DND-41 (cell line): Measurements from ENCODE around the gene ZBTB8B.

Experiments
- ATAC-seq: fragments of 200-7000 bp; cut with Tn5 transposase; 3 replicates; pipeline ENCODE4 v1.9.1; 2021; ENCODE audit warnings: low read depth; ENCODE audit not compliant: insufficient read depth
- DNase-seq: peaks from one replicate; pipeline ENCODE4 v3.0.0-alpha.2; 2020
- H2AFZ ChIP-seq: 2 replicates; pipeline ENCODE4 v1.6.0; 2012; ENCODE audit warnings: low read depth, low read length
- H3K27ac ChIP-seq: 2 replicates; pipeline ENCODE4 v1.5.1; 2012; ENCODE audit warnings: low read length, inconsistent platforms
- H3K27me3 ChIP-seq: fragments of 200-600 bp; sonication (generic); 2 replicates; pipeline ENCODE4 v1.6.0; 2012; ENCODE audit warnings: low read length, mild to moderate bottlenecking, inconsistent platforms; ENCODE audit not compliant: insufficient read depth, poor library complexity
- H3K36me3 ChIP-seq: 2 replicates; pipeline ENCODE4 v1.5.1; 2012; ENCODE audit warnings: low read length, inconsistent platforms; ENCODE audit not compliant: insufficient read depth
- H3K4me1 ChIP-seq: 2 replicates; pipeline ENCODE4 v1.5.1; 2012; ENCODE audit warnings: mild to moderate bottlenecking, low read length; ENCODE audit not compliant: insufficient read depth
- H3K4me2 ChIP-seq: 2 replicates; pipeline ENCODE4 v1.6.0; 2012; ENCODE audit warnings: mild to moderate bottlenecking, moderate library complexity, low read length, inconsistent platforms; ENCODE audit not compliant: insufficient read depth
- H3K4me3 ChIP-seq, 2 experiments: fragments of 200-600 bp in 1 of 2; shearing (Covaris generic) in 1 of 2; 2 replicates each; pipeline ENCODE4 v1.5.1; 2012 to 2016; ENCODE audit warnings: inconsistent platforms in 2 of 2, low read length in 2 of 2, mild to moderate bottlenecking in 2 of 2, low read depth in 1 of 2, moderate library complexity in 1 of 2
- H3K79me2 ChIP-seq: 2 replicates; pipeline ENCODE4 v1.6.0; 2012; ENCODE audit warnings: low read length, inconsistent platforms; ENCODE audit not compliant: insufficient read depth
- H3K9ac ChIP-seq: 2 replicates; pipeline ENCODE4 v1.6.0; 2012; ENCODE audit warnings: low read depth, mild to moderate bottlenecking, inconsistent platforms, low read length, moderate library complexity
- H3K9me3 ChIP-seq: 2 replicates; pipeline ENCODE4 v1.5.1; 2012; ENCODE audit warnings: low read length, moderate library complexity, mild to moderate bottlenecking, inconsistent platforms; ENCODE audit not compliant: insufficient read depth, severe bottlenecking
- H4K20me1 ChIP-seq: 2 replicates; pipeline ENCODE4 v1.6.0; 2012; ENCODE audit warnings: low read length; ENCODE audit not compliant: insufficient read depth
- CTCF ChIP-seq: IDR thresholded peaks from 2 replicates; pipeline ENCODE4 v1.5.1; 2012; ENCODE audit warnings: borderline replicate concordance, low read length, moderate library complexity, mild to moderate bottlenecking; ENCODE audit not compliant: poor library complexity, severe bottlenecking; ENCODE audit errors: extremely low read depth
- EZH2 ChIP-seq: IDR thresholded peaks from 3 replicates; pipeline ENCODE4 v1.6.1; 2012; ENCODE audit warnings: borderline replicate concordance, low read depth, mild to moderate bottlenecking, moderate library complexity, low read length, inconsistent platforms; ENCODE audit not compliant: severe bottlenecking

ZBTB8B gene

GRCh38 chr1:32489774-32490454 lies 25.0 kb downstream of the ZBTB8B start:
- Histone ChIP-seq H3K27ac (no peak overlapping the region), H4K20me1 (no peaks in the 10 kb centered on the region), H2AFZ (no peak overlapping the region), H3K79me2 (no peaks in the 10 kb centered on the region), H3K9me3 (no peaks in the 10 kb centered on the region), H3K36me3 (no peaks in the 10 kb centered on the region), H3K4me3 (no peak overlapping the region), H3K4me1 (no peaks in the 10 kb centered on the region), H3K27me3 (peaks cover 18% of the 10 kb centered on the region), H3K4me2 (no peak overlapping the region), H3K9ac (no peak overlapping the region)
- DNase-seq (no peak), ATAC-seq (no peak)
- no peak for TF ChIP-seq EZH2
- no peak for TF ChIP-seq CTCF

- ATAC-seq = no peak
- H3K4me1 ChIP-seq = no peaks in the 10 kb centered on the region
- no peak for DNase-seq
- no peaks in the 10 kb centered on the region for H4K20me1 ChIP-seq
- no peak overlapping the region for H3K4me3 ChIP-seq
- no peak overlapping the region for H3K27ac ChIP-seq
- H3K79me2 ChIP-seq = no peaks in the 10 kb centered on the region
- no peak for TF ChIP-seq EZH2
- H3K4me2 ChIP-seq = no peak overlapping the region
- no peak overlapping the region for H3K9ac ChIP-seq
- no peaks in the 10 kb centered on the region for H3K36me3 ChIP-seq
- peaks cover 14% of the 10 kb centered on the region for H3K27me3 ChIP-seq
- no peak overlapping the region for H2AFZ ChIP-seq
- no peaks in the 10 kb centered on the region for H3K9me3 ChIP-seq
These were observed 26.5 kb downstream of the ZBTB8B start for GRCh38 chr1:32491386-32491785.

GRCh38 chr1:32494196-32494595 lies 29.3 kb downstream of the ZBTB8B start:
- DNase-seq = no peak
- TF ChIP-seq EZH2 = no peak
- TF ChIP-seq CTCF = no peak
- H3K4me2 ChIP-seq = no peak overlapping the region
- H3K9me3 ChIP-seq = no peaks in the 10 kb centered on the region
- H3K4me3 ChIP-seq = no peak overlapping the region
- no peaks in the 10 kb centered on the region for H3K36me3 ChIP-seq
- no peaks in the 10 kb centered on the region for H3K79me2 ChIP-seq
- no peak overlapping the region for H3K9ac ChIP-seq
- H3K4me1 ChIP-seq = no peaks in the 10 kb centered on the region
- no peak overlapping the region for H3K27ac ChIP-seq
- H2AFZ ChIP-seq = no peak overlapping the region
- ATAC-seq = no peak
- H4K20me1 ChIP-seq = no peaks in the 10 kb centered on the region
- H3K27me3 ChIP-seq = peaks cover 19% of the 10 kb centered on the region

- no peaks in the 10 kb centered on the region for H4K20me1 ChIP-seq
- no peaks in the 10 kb centered on the region for H3K79me2 ChIP-seq
- no peak overlapping the region for H3K27ac ChIP-seq
- ATAC-seq (no peak), DNase-seq (no peak)
- no peak overlapping the region for H2AFZ ChIP-seq
- no peak overlapping the region for H3K9ac ChIP-seq
- no peak overlapping the region for H3K4me3 ChIP-seq
- H3K36me3 ChIP-seq = no peaks in the 10 kb centered on the region
- peaks cover 23% of the 10 kb centered on the region for H3K27me3 ChIP-seq
- no peaks in the 10 kb centered on the region for H3K4me1 ChIP-seq
- H3K9me3 ChIP-seq = no peaks in the 10 kb centered on the region
- no peak for TF ChIP-seq EZH2
- TF ChIP-seq CTCF = no peak
- no peak overlapping the region for H3K4me2 ChIP-seq
These were observed 30.0 kb downstream of the ZBTB8B start for GRCh38 chr1:32494711-32495337.
